Dermis lymphatic vessel endothelial cell (primary cell): ENCODE measurements around the gene EIF4ENIF1. TPM values are rescaled to one million over a fixed set of nuclear protein-coding genes. Genes with fewer than 3 reads are reported as not detected.

ENCODE experiments used
- total RNA-seq: library from RNA; depleted of rRNA; stranded (reverse); fragments of >200 nt; gene quantifications from 2 replicates; pipeline ENCODE4 v1.2.1, GENCODE V29; 2014

Gene EIF4ENIF1, protein sequence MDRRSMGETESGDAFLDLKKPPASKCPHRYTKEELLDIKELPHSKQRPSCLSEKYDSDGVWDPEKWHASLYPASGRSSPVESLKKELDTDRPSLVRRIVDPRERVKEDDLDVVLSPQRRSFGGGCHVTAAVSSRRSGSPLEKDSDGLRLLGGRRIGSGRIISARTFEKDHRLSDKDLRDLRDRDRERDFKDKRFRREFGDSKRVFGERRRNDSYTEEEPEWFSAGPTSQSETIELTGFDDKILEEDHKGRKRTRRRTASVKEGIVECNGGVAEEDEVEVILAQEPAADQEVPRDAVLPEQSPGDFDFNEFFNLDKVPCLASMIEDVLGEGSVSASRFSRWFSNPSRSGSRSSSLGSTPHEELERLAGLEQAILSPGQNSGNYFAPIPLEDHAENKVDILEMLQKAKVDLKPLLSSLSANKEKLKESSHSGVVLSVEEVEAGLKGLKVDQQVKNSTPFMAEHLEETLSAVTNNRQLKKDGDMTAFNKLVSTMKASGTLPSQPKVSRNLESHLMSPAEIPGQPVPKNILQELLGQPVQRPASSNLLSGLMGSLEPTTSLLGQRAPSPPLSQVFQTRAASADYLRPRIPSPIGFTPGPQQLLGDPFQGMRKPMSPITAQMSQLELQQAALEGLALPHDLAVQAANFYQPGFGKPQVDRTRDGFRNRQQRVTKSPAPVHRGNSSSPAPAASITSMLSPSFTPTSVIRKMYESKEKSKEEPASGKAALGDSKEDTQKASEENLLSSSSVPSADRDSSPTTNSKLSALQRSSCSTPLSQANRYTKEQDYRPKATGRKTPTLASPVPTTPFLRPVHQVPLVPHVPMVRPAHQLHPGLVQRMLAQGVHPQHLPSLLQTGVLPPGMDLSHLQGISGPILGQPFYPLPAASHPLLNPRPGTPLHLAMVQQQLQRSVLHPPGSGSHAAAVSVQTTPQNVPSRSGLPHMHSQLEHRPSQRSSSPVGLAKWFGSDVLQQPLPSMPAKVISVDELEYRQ
- total RNA-seq: 10.4 TPM in 2 replicates

DNA sequence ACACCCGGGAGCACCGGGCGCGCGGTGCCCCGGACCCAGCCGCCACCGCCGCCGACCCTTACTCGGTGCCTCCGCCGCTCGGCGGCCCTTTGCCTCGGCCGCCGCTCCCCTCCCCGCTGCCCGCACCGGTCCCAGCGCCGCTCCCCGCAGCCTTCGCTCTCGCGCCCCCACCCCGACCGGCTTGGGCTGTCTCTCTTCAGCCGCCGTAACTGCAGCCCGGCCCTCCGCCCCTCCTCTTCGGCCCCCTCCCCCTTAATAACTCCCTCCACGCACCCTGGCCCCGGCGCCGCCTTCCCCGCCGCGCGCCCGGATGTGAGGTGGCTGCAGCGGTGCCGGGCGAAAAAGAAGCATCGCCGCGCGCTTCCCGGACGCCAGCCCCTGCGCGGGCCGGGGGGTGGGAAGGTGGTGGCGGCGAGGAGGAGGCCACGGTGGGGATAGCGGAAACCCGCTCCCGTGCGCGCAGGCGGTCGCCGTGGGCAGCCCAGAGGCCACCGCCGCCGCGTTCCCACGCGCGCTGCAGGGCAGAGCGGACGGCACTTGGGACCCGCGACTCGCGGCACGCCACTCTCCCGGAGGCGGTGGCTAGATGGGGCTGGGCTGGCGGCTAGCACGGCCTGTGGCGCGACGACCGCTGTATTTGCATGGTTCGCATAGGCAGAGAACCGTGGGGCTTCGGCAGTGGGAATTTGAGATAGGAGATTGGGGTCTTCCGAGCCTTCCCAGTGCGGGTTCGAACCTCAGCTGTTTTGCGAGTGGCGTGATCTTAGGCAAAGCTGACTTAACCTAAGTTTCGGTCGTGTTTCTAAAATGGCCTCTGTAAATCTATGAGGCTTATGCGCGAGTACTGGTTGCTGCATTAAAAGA, at the start of gene EIF4ENIF1:
Gene EIF4ENIF1 (minus strand): TSS at position 211 of the 864 bp plus-strand sequence. CDS start 1,124 bp downstream, outside the sequence.

DNA sequence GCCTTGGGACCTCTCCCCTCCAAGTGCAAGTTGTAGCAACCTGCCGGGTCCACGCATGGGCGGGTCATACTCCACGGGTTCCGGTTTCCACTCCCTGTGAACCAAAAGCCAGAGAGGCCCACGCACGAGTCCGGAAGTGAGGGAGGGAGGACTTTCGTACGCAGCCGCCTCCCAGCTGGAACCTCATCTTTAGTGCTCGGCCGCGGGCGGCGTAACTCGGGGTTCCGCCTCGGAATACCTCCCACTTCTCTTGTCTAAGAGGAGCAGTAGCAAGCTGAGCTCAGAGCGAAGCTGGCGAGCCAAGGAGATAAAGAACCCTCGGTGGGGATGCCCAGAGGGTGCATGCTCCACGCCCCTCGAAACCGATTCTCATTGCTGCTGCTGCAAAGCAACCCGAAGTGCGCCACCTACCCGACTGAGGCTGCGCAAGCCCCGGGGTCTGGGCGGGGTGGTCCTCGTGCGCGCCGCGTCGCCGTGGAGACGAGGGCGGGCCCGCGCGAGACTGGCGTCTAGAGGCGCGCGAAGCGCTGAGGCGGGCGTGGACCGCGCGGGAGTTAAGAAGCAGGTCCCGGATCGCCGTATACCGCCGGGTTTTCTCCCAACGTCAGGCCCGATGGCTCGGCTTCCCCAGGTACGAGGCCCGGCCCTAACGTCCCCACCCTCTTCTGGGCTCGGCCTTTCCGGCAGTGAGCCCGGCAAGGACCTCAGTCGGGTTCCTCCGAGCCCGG, 6.5 kb upstream of the EIF4ENIF1 start, which contains the start of gene SFI1:
Gene SFI1 (plus strand): TSS at position 530 of the 728 bp plus-strand sequence. CDS start 11,749 bp downstream, outside the sequence.

DNA sequence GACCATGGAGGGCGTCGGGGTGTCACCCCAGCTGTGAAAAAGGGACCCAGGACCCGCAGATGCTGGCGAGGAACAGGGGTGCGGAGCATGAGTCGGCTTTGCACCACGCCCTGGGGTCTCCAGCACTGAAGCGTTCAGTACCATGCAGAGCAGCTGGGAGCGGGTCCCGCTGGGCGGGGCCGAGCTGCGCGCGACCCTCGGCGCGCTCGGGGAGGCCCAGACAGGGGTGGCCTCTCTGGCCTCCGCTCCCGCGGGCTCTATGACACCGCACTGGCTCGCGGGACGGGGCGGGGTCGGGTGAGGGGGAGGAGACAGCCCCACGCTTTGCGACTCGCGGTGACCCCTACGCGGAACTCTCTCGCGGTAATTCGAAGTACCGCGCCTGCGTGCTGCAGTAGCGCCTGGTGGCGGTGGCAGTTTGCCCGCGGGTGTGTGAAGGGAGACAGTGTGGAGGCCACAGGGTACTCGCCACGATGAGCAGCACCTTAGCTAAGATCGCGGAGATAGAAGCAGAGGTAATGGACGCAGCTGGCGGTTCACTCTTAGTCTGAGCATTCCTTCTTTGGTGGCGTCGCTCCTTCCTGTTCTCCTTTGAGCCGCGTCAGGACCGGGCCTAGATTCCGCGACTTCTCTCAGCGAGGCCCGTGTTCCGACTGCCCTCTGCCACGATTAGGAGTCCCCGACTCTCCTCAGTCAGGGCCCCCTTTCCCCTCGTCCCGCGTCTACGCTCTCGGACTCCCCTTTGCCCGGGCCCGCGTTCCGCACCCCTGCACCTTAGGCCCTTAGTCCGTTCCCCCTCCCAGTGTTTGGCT, 90.2 kb downstream of the EIF4ENIF1 start, which contains the start of gene DRG1:
Gene DRG1 (plus strand): TSS at position 394 of the 812 bp plus-strand sequence. CDS start 80 bp downstream, at position 474.

Other genes with a start within 250 kb of the EIF4ENIF1 start
- 30.1 and 38.1 TPM in 2 replicates for gene PIK3IP1, start 197.4 kb downstream of the EIF4ENIF1 start, total RNA-seq
- 9.6 and 15.5 TPM in 2 replicates for gene PATZ1, start 143.5 kb downstream of the EIF4ENIF1 start, total RNA-seq
- gene DRG1, start 90.2 kb downstream of the EIF4ENIF1 start, total RNA-seq: 64.0 and 71.9 TPM in 2 replicates
- 12.0 and 15.0 TPM in 2 replicates for gene SFI1, start 6.7 kb upstream of the EIF4ENIF1 start, total RNA-seq
- 23.6 and 24.2 TPM in 2 replicates for gene PISD, start 172.4 kb upstream of the EIF4ENIF1 start, total RNA-seq